A549 (cell line): ENCODE data around the gene MLC1. TPM values are rescaled to one million over a fixed set of nuclear protein-coding genes. Genes with fewer than 3 reads are reported as not detected.

Experiments used
- ATAC-seq, 2 experiments: fragments of 200-7000 bp in 1 of 2; fragments of >200 bp in 1 of 2; cut with Nextera tagmentation in 1 of 2; cut with Tn5 transposase in 1 of 2; 3 replicates each; pipeline versions ENCODE4 v1.8.0 to v1.9.1; 2018 to 2020; ENCODE audit warnings: mild to moderate bottlenecking in 1 of 2, moderate library complexity in 1 of 2
- CTCF ChIA-PET: fragments of 300-600 bp; sonication (Branson Sonifier 250); formaldehyde crosslinking; extraction: SDS; loops from one replicate; lab custom pipeline; 2021; ENCODE audit warnings: antibody characterized with exemption, inconsistent platforms; lab: Yijun Ruan, JAX
- POLR2A ChIA-PET: fragments of 350-600 bp; formaldehyde crosslinking; extraction: SDS; loops from one replicate; lab custom pipeline; 2021; ENCODE audit warnings: antibody characterized with exemption, inconsistent platforms; lab: Yijun Ruan, JAX
- DNase-seq, 2 experiments: peaks; one replicate each; pipeline versions ENCODE4 v3.0.0 to v3.0.0-alpha.2; 2011 to 2016; ENCODE audit warnings: low read depth in 1 of 2, low spot score in 1 of 2
- FAIRE-seq: peaks from 2 replicates; lab custom pipeline; 2011; peaks lifted over from hg19 to GRCh38; lab: Jason Lieb, UNC
- H3K27ac ChIP-seq, 2 experiments: fragments of >200 bp; sonication (Bioruptor Twin); formaldehyde crosslinking; 3 replicates each; pipeline ENCODE4 v1.5.1; 2016 to 2017
- H3K4me1 ChIP-seq: fragments of >200 bp; sonication (Bioruptor Twin); formaldehyde crosslinking; 3 replicates; pipeline ENCODE4 v1.6.1; 2016
- H3K4me2 ChIP-seq: fragments of >200 bp; sonication (Bioruptor Twin); formaldehyde crosslinking; 3 replicates; pipeline ENCODE4 v1.6.1; 2016
- H3K4me3 ChIP-seq: fragments of >200 bp; sonication (Bioruptor Twin); formaldehyde crosslinking; 3 replicates; pipeline ENCODE4 v1.5.1; 2016
- H3K9me3 ChIP-seq: fragments of >200 bp; sonication (Bioruptor Twin); formaldehyde crosslinking; 3 replicates; pipeline ENCODE4 v1.6.1; 2016
- CBX2 ChIP-seq: fragments of 200-600 bp; sonication (generic); IDR thresholded peaks from 2 replicates; pipeline ENCODE4 v1.6.1; 2016; ENCODE audit warnings: low read depth, mild to moderate bottlenecking, borderline replicate concordance
- CEBPB ChIP-seq, 2 experiments: fragments of >200 bp in 1 of 2; sonication (Bioruptor Twin) in 1 of 2; formaldehyde crosslinking in 1 of 2; IDR thresholded peaks; 2 replicates each; pipeline ENCODE4 v1.6.1; 2012 to 2016
- EP300 ChIP-seq, 2 experiments: fragments of >200 bp; sonication (Bioruptor Twin); formaldehyde crosslinking; IDR thresholded peaks; 2 replicates in 1 of 2; 3 replicates in 1 of 2; pipeline ENCODE4 v1.6.1; 2016 to 2017
- FOSB ChIP-seq: fragments of 250-450 bp; sonication (Bioruptor Pico); IDR thresholded peaks from 2 replicates; pipeline ENCODE4 v1.5.0; 2020; ENCODE audit warnings: mild to moderate bottlenecking, moderate library complexity
- HEYL ChIP-seq: fragments of 250-450 bp; sonication (Bioruptor Pico); IDR thresholded peaks from 2 replicates; pipeline ENCODE4 v1.8.0; 2021; ENCODE audit warnings: mild to moderate bottlenecking, moderate library complexity
- HOXA7 ChIP-seq: fragments of 250-450 bp; sonication (Bioruptor Pico); IDR thresholded peaks from 2 replicates; pipeline ENCODE4 v1.5.0; 2020; ENCODE audit warnings: mild to moderate bottlenecking, moderate library complexity
- HOXB13 ChIP-seq: fragments of 250-450 bp; sonication (Bioruptor Pico); IDR thresholded peaks from 2 replicates; pipeline ENCODE4 v1.5.0; 2020; ENCODE audit warnings: low read depth, mild to moderate bottlenecking, moderate library complexity
- HOXB5 ChIP-seq: fragments of 250-450 bp; sonication (Bioruptor Pico); IDR thresholded peaks from 2 replicates; pipeline ENCODE4 v1.5.0; 2020; ENCODE audit warnings: mild to moderate bottlenecking, moderate library complexity
- JUNB ChIP-seq: fragments of >200 bp; sonication (Bioruptor Twin); formaldehyde crosslinking; IDR thresholded peaks from 2 replicates; pipeline ENCODE4 v1.6.1; 2016
- KDM1A ChIP-seq: fragments of 200-600 bp; sonication (generic); IDR thresholded peaks from 2 replicates; pipeline ENCODE4 v1.6.1; 2016; ENCODE audit warnings: low read depth, mild to moderate bottlenecking
- PHF8 ChIP-seq: fragments of 200-600 bp; sonication (generic); IDR thresholded peaks from 2 replicates; pipeline ENCODE4 v1.6.1; 2016; ENCODE audit warnings: low read depth, mild to moderate bottlenecking, antibody characterized with exemption, moderate library complexity, borderline replicate concordance
- RCOR1 ChIP-seq: fragments of 150-350 bp; IDR thresholded peaks from 2 replicates; pipeline ENCODE4 v1.6.1; 2014; ENCODE audit warnings: antibody characterized with exemption, low read length, low read depth
- RFX5 ChIP-seq: fragments of 450-650 bp; IDR thresholded peaks from 2 replicates; pipeline ENCODE4 v1.7.1; 2014; ENCODE audit warnings: antibody characterized with exemption, mild to moderate bottlenecking, moderate library complexity
- RNF2 ChIP-seq: fragments of 200-600 bp; sonication (generic); IDR thresholded peaks from 2 replicates; pipeline ENCODE4 v1.6.1; 2016; ENCODE audit warnings: low read depth, mild to moderate bottlenecking, antibody characterized with exemption, moderate library complexity, borderline replicate concordance
- SMC3 ChIP-seq: fragments of >200 bp; sonication (Bioruptor Twin); formaldehyde crosslinking; IDR thresholded peaks from 3 replicates; pipeline ENCODE4 v1.6.1; 2018; ENCODE audit warnings: inconsistent platforms
- ZFP36 ChIP-seq: fragments of 450-650 bp; IDR thresholded peaks from 2 replicates; pipeline ENCODE4 v1.6.1; 2014; ENCODE audit warnings: borderline replicate concordance; ENCODE audit not compliant: partially characterized antibody
- ZNF302 ChIP-seq: fragments of 250-450 bp; sonication (Bioruptor Pico); IDR thresholded peaks from 2 replicates; pipeline ENCODE4 v1.9.0; 2021; ENCODE audit warnings: inconsistent platforms, mild to moderate bottlenecking, moderate library complexity
- WGBS: methylation state at CpG from one replicate; pipeline ENCODE4 v1.1.6; 2017; ENCODE audit errors: missing lambda C conversion rate; 5-methylcytosine and 5-hydroxymethylcytosine counted together
- polyA plus RNA-seq, 4 experiments: library from polyadenylated mRNA; depleted of rRNA in 3 of 4; stranded (reverse); fragments of >200 nt; fragmentation: RNase III in 1 of 4; extraction: RNeasy Plus Mini Kit Qiagen cat#74134 plus additional on column Dnase treatment in 1 of 4; gene quantifications; 2 replicates in 3 of 4; 3 replicates in 1 of 4; pipeline ENCODE4 v1.2.3, GENCODE V29; 2011 to 2017
- TF ChIP-seq, protein P1 (sequence below): fragments of 150-350 bp; IDR thresholded peaks from 2 replicates; pipeline ENCODE4 v1.6.1; 2014; ENCODE audit warnings: low read depth, mild to moderate bottlenecking, low read length
- TF ChIP-seq, protein P2 (sequence below): IDR thresholded peaks from 2 replicates; pipeline ENCODE4 v1.6.1; 2012
- TF ChIP-seq, protein P3 (sequence below): fragments of >200 bp; sonication (Bioruptor Twin); formaldehyde crosslinking; IDR thresholded peaks from 3 replicates; pipeline ENCODE4 v1.6.1; 2016
- TF ChIP-seq, protein P4 (sequence below): IDR thresholded peaks from 2 replicates; pipeline ENCODE4 v1.6.1; 2012
- TF ChIP-seq, protein P5 (sequence below): fragments of 450-650 bp; IDR thresholded peaks from 2 replicates; pipeline ENCODE4 v1.6.1; 2014; ENCODE audit warnings: antibody characterized with exemption

The MLC1 gene
- polyA plus RNA-seq, 2 of the 4 experiments (the other 2 are of a cell fraction) = not detected

DNA sequence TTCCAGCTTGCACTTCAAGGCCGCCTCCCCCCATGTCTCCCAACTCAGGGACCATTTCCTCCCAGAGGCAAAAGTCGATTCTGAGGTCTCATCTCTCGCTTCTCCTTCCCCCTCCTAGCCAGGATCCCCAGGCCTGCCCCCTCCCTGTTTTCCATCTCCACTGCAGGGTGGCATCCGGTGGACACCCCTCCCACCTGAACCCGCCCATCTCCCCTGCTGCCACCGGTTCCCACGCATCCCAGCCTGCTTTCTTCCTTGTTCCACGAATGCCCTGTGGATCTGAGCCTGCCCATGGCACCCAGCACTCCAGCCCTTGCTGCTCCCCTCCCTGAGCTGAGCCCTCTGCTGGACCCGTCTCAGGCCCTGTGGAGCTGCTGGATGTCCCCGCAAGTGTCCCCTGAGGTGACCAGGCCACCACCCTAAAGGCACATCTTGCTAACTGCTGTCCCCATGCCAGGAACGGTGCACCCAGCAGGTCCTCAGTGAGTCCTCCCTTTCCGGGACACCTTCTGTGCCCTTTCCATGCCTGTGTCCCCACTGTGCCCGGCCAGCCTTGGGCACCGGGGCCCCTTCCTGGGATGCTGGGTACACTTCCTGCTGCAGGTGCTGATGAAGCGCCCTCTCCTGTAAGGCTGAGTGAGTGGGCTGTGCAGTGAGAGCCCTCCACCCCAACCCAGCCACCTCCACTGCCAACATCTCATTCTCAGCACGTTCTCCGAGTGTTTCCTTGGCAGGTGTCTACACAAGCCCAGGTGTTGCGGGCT, 73.6 kb downstream of the MLC1 start (continued):
- TF ChIP-seq HEYL (CRISPR knock-in tag) (no peak), EP300 (IDR thresholded peaks at IDR 0.05) (no peak)
- TF ChIP-seq, protein P1, sequence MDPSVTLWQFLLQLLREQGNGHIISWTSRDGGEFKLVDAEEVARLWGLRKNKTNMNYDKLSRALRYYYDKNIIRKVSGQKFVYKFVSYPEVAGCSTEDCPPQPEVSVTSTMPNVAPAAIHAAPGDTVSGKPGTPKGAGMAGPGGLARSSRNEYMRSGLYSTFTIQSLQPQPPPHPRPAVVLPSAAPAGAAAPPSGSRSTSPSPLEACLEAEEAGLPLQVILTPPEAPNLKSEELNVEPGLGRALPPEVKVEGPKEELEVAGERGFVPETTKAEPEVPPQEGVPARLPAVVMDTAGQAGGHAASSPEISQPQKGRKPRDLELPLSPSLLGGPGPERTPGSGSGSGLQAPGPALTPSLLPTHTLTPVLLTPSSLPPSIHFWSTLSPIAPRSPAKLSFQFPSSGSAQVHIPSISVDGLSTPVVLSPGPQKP = no peak

DNA sequence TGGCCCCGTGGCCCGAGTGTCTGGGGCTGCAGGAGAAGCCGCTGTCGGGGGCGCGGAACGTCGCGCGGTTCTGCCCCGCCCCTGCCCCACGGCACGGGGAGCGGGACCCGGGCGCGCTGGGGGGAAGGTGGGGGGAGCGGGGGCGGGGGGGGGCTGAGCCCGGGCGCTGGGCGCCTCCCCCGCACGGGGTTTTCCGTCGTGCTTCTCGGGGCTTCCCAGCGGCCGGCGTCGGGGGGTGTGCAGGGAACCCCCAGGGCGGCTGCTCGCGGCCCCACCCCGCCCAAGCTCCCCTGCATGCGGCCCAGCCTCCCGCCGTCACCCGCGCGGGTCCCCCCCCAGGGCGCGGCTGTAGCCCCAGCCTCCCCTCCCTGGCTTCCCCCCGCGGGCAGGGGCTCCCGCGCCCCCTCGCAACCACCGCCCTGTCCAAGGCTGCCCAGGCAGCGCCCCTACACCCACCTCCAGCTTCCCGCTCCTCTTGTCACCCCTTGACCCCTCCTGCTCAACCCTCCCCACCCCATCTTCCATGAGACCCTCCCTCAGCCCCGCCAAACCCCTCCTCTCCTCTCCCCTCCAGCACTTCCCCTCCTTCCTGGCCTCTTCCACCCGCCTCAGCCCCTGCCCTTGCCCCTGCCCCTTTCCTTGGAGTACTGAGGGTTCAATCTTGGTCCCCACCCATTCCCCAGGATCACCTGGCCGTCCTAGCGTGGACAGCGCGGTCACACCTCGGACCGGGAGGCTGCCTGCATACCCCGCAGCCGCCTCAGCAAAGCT, 74.4 kb downstream of the MLC1 start:
- CTCF ChIA-PET = no interaction called here
- no peak for TF ChIP-seq RFX5
- no peak for TF ChIP-seq HOXB13
- no peak for TF ChIP-seq SMC3
- TF ChIP-seq RCOR1 = no peak
- no peak for TF ChIP-seq CBX2
- no peak for TF ChIP-seq PHF8
- TF ChIP-seq, protein P2, sequence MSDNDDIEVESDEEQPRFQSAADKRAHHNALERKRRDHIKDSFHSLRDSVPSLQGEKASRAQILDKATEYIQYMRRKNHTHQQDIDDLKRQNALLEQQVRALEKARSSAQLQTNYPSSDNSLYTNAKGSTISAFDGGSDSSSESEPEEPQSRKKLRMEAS = no peak
- TF ChIP-seq, protein P3, sequence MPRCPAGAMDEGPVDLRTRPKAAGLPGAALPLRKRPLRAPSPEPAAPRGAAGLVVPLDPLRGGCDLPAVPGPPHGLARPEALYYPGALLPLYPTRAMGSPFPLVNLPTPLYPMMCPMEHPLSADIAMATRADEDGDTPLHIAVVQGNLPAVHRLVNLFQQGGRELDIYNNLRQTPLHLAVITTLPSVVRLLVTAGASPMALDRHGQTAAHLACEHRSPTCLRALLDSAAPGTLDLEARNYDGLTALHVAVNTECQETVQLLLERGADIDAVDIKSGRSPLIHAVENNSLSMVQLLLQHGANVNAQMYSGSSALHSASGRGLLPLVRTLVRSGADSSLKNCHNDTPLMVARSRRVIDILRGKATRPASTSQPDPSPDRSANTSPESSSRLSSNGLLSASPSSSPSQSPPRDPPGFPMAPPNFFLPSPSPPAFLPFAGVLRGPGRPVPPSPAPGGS = no peak
- TF ChIP-seq HEYL (CRISPR knock-in tag) = no peak
- no peak for TF ChIP-seq JUNB
- TF ChIP-seq ZFP36 = no peak
- no peak for TF ChIP-seq ZNF302 (CRISPR knock-in tag)
- TF ChIP-seq KDM1A = no peak
- TF ChIP-seq, protein P4, sequence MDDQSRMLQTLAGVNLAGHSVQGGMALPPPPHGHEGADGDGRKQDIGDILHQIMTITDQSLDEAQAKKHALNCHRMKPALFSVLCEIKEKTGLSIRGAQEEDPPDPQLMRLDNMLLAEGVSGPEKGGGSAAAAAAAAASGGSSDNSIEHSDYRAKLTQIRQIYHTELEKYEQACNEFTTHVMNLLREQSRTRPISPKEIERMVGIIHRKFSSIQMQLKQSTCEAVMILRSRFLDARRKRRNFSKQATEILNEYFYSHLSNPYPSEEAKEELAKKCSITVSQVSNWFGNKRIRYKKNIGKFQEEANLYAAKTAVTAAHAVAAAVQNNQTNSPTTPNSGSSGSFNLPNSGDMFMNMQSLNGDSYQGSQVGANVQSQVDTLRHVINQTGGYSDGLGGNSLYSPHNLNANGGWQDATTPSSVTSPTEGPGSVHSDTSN = no peak
- no peak for TF ChIP-seq FOSB (CRISPR knock-in tag)
- no peak for TF ChIP-seq HOXA7
- TF ChIP-seq CEBPB (IDR thresholded peaks at IDR 0.05) = no peak
- TF ChIP-seq, protein P5, sequence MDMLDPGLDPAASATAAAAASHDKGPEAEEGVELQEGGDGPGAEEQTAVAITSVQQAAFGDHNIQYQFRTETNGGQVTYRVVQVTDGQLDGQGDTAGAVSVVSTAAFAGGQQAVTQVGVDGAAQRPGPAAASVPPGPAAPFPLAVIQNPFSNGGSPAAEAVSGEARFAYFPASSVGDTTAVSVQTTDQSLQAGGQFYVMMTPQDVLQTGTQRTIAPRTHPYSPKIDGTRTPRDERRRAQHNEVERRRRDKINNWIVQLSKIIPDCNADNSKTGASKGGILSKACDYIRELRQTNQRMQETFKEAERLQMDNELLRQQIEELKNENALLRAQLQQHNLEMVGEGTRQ = no peak
- TF ChIP-seq RNF2 = no peak
- no peak for TF ChIP-seq HOXB5 (CRISPR knock-in tag)
- TF ChIP-seq, all 56 proteins: peak for 0
- FAIRE-seq = no peak
- DNase-seq = no peak
- no peaks in the 10 kb centered on the region for H3K9me3 ChIP-seq
- no peak for ATAC-seq
- no peak overlapping the region for H3K27ac ChIP-seq
- 0 out of 3 replicates have a peak, but pooled peaks cover 4% of the 10 kb centered on the region for H3K4me1 ChIP-seq
- no peak overlapping the region for H3K4me3 ChIP-seq
- WGBS = 53% methylated on average over 9 of the region's 61 CpGs
- POLR2A ChIA-PET = no interaction called here
- H3K4me2 ChIP-seq = no peak overlapping the region
